WERI-Rb-1 (cell line): ENCODE results near the gene RIN3.

Experiments used
- DNase-seq: peaks from one replicate; pipeline ENCODE4 v3.0.0-alpha.2; 2020
- H3K27ac ChIP-seq: fragments of 250-450 bp; sonication (Bioruptor Pico); 2 replicates; pipeline ENCODE4 v1.5.1; 2020; ENCODE audit warnings: mild to moderate bottlenecking, moderate library complexity
- H3K27me3 ChIP-seq: fragments of 250-450 bp; sonication (Bioruptor Pico); 2 replicates; pipeline ENCODE4 v1.5.1; 2021; ENCODE audit warnings: mild to moderate bottlenecking, low read depth, moderate library complexity; ENCODE audit not compliant: insufficient read depth, severe bottlenecking
- H3K36me3 ChIP-seq: fragments of 250-450 bp; sonication (Bioruptor Pico); 2 replicates; pipeline ENCODE4 v1.5.1; 2020; ENCODE audit warnings: mild to moderate bottlenecking, moderate library complexity
- H3K4me3 ChIP-seq: 2 replicates; pipeline ENCODE4 v1.5.1; 2011; ENCODE audit warnings: low read depth, mild to moderate bottlenecking, control low read depth, low read length
- H3K9me3 ChIP-seq: fragments of 250-450 bp; sonication (Bioruptor Pico); 2 replicates; pipeline ENCODE4 v1.5.1; 2021; ENCODE audit warnings: mild to moderate bottlenecking, moderate library complexity; ENCODE audit not compliant: severe bottlenecking
- CTCF ChIP-seq: IDR thresholded peaks from 2 replicates; pipeline ENCODE4 v1.5.1; 2011; ENCODE audit warnings: low read depth, mild to moderate bottlenecking, control low read depth, inconsistent platforms, low read length

Gene RIN3

DNA sequence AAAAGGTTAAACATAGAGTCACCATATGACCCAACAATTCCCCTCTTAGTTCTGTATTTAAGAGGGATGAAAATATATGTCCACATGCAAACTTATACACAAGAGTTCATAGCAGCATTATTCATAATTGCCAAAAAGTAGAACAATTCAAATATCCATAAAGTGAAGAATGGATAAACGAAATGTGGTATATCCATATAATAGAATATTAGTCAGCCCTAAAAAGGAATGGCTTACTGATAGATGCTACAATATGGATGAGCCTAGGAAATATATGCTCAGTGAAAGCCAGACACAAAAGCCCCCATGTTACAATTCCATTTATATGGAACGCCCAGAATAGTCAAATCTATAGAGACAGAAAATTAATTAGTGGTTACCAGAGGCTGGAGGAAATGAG lies 44.1 kb upstream of the RIN3 start:
- peaks cover 7% of the 10 kb centered on the region for H3K9me3 ChIP-seq
- H3K4me3 ChIP-seq: no peak overlapping the region
- H3K36me3 ChIP-seq: no peaks in the 10 kb centered on the region
- TF ChIP-seq CTCF: no peak
- DNase-seq: no peak
- no peak overlapping the region for H3K27ac ChIP-seq
- H3K27me3 ChIP-seq: no peaks in the 10 kb centered on the region

DNA sequence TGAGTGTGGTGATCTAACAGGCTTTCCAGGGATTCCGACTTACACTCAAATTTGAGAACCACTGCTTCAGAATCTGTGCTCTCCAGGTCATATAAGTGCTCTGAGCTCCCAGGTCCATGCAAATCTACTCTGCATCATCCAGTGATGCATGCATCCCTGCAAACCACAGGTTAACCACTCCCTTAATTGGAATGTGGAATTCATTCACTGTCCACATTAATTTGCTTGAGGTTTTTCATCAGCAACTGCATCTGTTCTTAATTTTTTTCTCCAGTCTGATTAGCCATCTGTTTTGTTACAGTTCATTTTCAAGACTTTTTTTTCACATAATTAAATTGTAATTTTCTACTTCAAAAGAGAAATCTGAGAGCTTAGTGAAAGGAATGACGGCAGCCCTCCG lies 43.4 kb upstream of the RIN3 start:
- no peaks in the 10 kb centered on the region for H3K27me3 ChIP-seq
- no peak overlapping the region for H3K4me3 ChIP-seq
- H3K36me3 ChIP-seq: no peaks in the 10 kb centered on the region
- no peak for TF ChIP-seq CTCF
- peaks cover 7% of the 10 kb centered on the region for H3K9me3 ChIP-seq
- DNase-seq: no peak
- no peak overlapping the region for H3K27ac ChIP-seq

DNA sequence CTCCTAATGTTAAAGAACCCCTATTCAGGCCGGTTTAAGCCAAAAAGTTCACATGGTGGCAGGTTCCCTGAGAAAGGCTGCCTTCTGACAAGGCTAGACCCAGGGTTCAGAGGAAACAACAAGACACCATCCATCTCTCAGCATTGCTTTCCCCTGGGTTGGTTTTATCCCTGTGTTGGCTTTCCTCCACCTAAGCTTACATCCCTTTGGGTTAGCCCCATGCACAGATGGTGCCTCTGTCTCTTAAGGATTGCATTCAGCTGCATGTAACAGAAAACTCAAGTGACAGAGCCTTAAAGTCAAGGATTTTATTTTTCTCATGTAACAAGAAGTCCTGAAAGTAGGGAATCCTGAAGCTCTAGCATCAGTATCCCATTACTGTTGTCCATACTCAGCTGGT lies 42.8 kb upstream of the RIN3 start:
- no peak for DNase-seq
- Histone ChIP-seq H3K27me3 (no peaks in the 10 kb centered on the region), H3K36me3 (no peaks in the 10 kb centered on the region), H3K9me3 (peaks cover 7% of the 10 kb centered on the region), H3K27ac (no peak overlapping the region), H3K4me3 (no peak overlapping the region)
- no peak for TF ChIP-seq CTCF

GRCh38 chr14:92471919-92472318 lies 41.7 kb upstream of the RIN3 start:
- Histone ChIP-seq H3K27ac (no peak overlapping the region), H3K4me3 (no peak overlapping the region), H3K27me3 (no peaks in the 10 kb centered on the region), H3K9me3 (peaks cover 6% of the 10 kb centered on the region), H3K36me3 (no peaks in the 10 kb centered on the region)
- TF ChIP-seq CTCF: no peak
- no peak for DNase-seq

- Histone ChIP-seq H3K4me3 (no peak overlapping the region), H3K27me3 (no peaks in the 10 kb centered on the region), H3K27ac (no peak overlapping the region), H3K36me3 (no peaks in the 10 kb centered on the region), H3K9me3 (peaks cover 2% of the 10 kb centered on the region)
- no peak for DNase-seq
- no peak for TF ChIP-seq CTCF
These were observed 40.7 kb upstream of the RIN3 start for GRCh38 chr14:92472860-92473259.

DNA sequence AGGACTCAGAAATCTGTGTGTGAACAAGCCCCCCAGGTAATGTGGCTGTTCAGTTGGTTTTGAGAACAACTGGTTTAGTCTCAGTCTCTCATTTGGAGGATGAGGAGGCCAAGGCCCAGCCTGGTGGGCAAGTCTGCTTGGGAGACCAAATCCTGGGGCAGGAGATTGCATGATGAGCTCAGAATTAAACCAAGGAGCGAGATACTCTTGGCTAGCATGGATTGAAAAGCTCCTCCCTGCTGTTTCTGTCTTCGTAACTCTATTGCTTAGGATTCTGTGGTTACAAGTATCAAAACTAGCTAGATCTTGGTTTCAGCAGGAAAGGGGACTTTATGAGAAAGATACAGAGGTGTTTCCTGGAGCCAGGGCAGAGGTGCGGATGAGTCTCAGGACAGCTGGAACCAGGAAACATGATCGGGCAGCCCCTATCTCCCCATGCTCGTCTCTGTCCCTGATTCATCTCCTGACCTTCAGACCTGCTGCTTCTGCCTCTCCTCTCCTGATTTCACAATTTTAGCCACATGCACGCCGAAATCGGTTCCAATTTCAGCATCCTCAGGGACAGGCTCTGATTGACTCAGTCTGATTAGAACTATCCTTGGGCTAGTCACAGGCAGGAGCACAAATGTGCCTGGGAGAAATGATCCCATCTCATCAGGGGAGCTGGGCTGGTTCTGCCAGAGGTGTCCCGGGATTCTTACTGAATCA lies 40.2 kb upstream of the RIN3 start:
- Histone ChIP-seq H3K27me3 (no peaks in the 10 kb centered on the region), H3K36me3 (no peaks in the 10 kb centered on the region), H3K4me3 (no peak overlapping the region), H3K9me3 (peaks cover 2% of the 10 kb centered on the region), H3K27ac (no peak overlapping the region)
- TF ChIP-seq CTCF: no peak
- DNase-seq: no peak
